Skeletal muscle satellite cell (primary cell): Measurements from ENCODE around the gene EFNA4.
A peak's percentile ranks its signal among the peaks of the same experiment; 100 is the strongest.

Source experiments
- H3K27me3 ChIP-seq: 2 replicates; pipeline ENCODE4 v1.7.0; 2013; ENCODE audit warnings: low read length; ENCODE audit not compliant: control insufficient read depth, insufficient read depth
- H3K36me3 ChIP-seq: 2 replicates; pipeline ENCODE4 v1.7.0; 2013; ENCODE audit warnings: mild to moderate bottlenecking, control low read depth, low read length; ENCODE audit not compliant: insufficient read depth
- H3K4me1 ChIP-seq: 2 replicates; pipeline ENCODE4 v1.7.0; 2013; ENCODE audit warnings: low read length; ENCODE audit not compliant: control insufficient read depth, insufficient read depth
- H3K4me2 ChIP-seq: 2 replicates; pipeline ENCODE4 v1.7.0; 2013; ENCODE audit warnings: mild to moderate bottlenecking, low read length
- H3K4me3 ChIP-seq: 2 replicates; pipeline ENCODE4 v1.7.0; 2013; ENCODE audit warnings: low read length
- H3K9ac ChIP-seq: 2 replicates; pipeline ENCODE4 v1.7.0; 2013; ENCODE audit warnings: mild to moderate bottlenecking, low read depth, low read length, moderate library complexity
- H3K9me3 ChIP-seq: replicated peaks from 2 replicates; pipeline ENCODE4 v1.7.0; 2013; ENCODE audit warnings: mild to moderate bottlenecking, control low read depth, low read length

The EFNA4 gene

GRCh38 chr1:155048449-155049334 lies 14.8 kb upstream of the EFNA4 start:
- Histone ChIP-seq H3K4me2 (no peak overlapping the region), H3K4me1 (peaks cover 36% of the 10 kb centered on the region), H3K36me3 (peaks cover 6% of the 10 kb centered on the region), H3K9ac (no peak overlapping the region), H3K4me3 (no peak overlapping the region), H3K27me3 (no peaks in the 10 kb centered on the region), H3K9me3 (no peaks in the 10 kb centered on the region)

- Histone ChIP-seq H3K27me3 (no peaks in the 10 kb centered on the region), H3K4me1 (peaks cover 32% of the 10 kb centered on the region), H3K9me3 (no peaks in the 10 kb centered on the region), H3K36me3 (peaks cover 13% of the 10 kb centered on the region), H3K4me2 (peak overlapping the region; percentile 97), H3K9ac (peak overlapping the region; percentile 76), H3K4me3 (peak overlapping the region; percentile 84)
Measured at GRCh38 chr1:155049651-155050559, 13.6 kb upstream of the EFNA4 start.

DNA sequence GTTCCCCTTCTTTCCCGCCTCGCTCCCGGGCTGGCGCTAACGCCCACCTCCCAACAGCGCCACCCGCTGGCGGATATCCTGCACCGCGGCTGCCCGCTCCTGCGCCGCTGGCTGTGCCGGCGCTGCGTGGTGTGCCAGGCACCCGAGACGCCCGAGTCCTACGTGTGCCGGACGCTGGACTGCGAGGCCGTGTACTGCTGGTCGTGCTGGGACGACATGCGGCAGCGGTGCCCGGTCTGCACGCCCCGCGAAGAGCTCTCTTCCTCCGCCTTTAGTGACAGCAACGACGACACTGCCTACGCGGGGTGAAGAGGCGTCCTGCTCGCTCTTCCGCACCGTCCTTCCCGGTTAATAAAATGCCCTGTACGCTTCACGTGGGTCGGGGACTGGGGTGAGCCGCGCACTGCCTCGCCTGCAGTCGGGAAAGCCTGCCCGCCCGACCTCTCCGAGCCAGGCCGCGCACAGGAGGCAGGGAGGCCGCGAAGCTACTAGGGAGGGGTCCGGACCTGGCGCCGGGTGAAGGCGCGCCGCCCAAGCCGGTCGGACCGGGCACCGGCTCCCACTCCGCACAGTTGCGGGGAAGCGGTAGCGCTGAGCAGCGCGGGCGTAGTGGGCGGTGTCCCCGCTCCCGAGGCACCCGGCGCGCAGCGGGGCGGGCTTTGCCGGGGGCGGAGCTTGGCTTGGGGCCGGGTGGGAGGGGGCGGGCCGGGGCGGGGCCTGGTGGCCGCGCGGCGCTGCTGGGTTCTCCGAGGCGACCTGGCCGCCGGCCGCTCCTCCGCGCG lies 12.8 kb upstream of the EFNA4 start, which contains the start of gene ADAM15:
Gene ADAM15 (plus strand): TSS at position 757 of the 782 bp plus-strand sequence. CDS start 71 bp downstream, outside the sequence.
- Histone ChIP-seq H3K9ac (peak within 1 kb of the TSS; percentile 84), H3K9me3 (no peaks in the 10 kb centered on the region), H3K4me2 (peak within 1 kb of the TSS; percentile 97), H3K27me3 (no peaks in the 10 kb centered on the region), H3K4me1 (peaks cover 27% of the 10 kb centered on the region), H3K36me3 (peaks cover 17% of the 10 kb centered on the region), H3K4me3 (peak within 1 kb of the TSS; percentile 84)

DNA sequence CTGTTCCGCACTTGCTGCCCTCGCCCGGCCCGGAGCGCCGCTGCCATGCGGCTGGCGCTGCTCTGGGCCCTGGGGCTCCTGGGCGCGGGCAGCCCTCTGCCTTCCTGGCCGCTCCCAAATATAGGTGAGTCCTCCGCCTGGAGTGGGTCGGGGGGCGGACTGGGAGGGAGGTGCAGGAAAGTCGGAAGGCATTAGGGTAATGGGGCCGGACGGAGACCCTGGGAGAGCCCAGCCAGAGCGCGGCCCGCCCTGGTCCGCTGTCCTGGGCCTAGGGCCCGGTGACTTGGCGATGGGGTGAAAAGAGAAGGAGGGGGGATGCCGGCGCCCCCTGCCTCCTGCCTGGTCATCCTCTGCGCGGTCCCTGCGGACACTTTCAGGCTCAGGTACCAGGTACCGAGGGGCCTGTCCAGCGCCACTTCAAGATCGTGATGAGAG lies 12.2 kb upstream of the EFNA4 start:
- peak overlapping the region; percentile 84 for H3K9ac ChIP-seq
- peak overlapping the region; percentile 84 for H3K4me3 ChIP-seq
- H3K4me2 ChIP-seq: peak overlapping the region; percentile 97
- H3K36me3 ChIP-seq: peaks cover 23% of the 10 kb centered on the region
- no peaks in the 10 kb centered on the region for H3K9me3 ChIP-seq
- no peaks in the 10 kb centered on the region for H3K27me3 ChIP-seq
- peaks cover 27% of the 10 kb centered on the region for H3K4me1 ChIP-seq

- Histone ChIP-seq H3K27me3 (no peaks in the 10 kb centered on the region), H3K4me3 (peak overlapping the region; percentile 84), H3K4me2 (peak overlapping the region; percentile 97), H3K9ac (peak overlapping the region; percentile 84), H3K4me1 (peaks cover 27% of the 10 kb centered on the region), H3K36me3 (peaks cover 28% of the 10 kb centered on the region), H3K9me3 (no peaks in the 10 kb centered on the region)
Measured at GRCh38 chr1:155051777-155052398, 11.7 kb upstream of the EFNA4 start.

DNA sequence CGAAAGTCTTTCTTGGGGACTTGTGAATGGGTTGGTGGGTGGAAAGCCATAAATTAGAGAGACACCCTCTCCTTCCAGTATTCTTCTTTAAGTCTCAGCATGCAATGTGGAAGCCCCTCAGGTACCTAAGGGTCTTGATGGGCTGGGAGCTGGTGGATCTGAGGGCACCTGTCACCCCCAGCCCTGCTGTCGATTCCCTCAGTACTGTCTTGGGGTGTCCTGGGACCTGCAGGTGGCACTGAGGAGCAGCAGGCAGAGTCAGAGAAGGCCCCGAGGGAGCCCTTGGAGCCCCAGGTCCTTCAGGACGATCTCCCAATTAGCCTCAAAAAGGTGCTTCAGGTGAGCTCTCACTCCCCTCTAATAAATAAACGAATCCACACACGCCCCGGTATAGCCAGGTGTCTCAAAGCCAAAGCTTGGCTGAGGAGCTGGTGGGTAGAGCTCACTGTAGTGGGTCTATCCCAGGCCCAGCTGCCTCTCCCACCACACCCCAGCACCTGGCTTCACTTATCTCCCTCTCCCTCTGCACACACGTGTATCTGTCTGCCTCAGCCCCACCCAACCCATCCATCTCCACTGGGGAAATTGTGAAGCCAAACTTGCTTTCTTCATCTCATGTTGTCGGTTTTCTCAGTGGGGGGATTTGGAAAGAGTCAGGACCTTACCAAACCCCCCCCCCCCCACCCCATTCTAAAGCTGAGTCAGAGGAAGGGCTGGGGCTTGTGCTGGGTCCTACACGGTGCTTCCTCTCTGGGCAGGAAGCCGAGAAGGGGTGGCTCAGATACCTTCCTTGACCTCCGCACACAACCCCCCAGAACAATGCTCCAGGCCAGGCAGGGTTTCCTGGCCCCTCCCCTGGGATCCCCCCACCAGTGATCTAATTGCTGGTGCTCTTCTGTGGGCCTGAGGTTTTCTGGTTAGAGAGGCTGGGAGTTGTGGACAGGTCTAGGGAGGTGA lies 10.8 kb upstream of the EFNA4 start:
- Histone ChIP-seq H3K9me3 (no peaks in the 10 kb centered on the region), H3K9ac (peak overlapping the region; percentile 84), H3K36me3 (peaks cover 36% of the 10 kb centered on the region), H3K4me1 (peaks cover 27% of the 10 kb centered on the region), H3K27me3 (no peaks in the 10 kb centered on the region), H3K4me2 (peak overlapping the region; percentile 97), H3K4me3 (peak overlapping the region; percentile 84)

- Histone ChIP-seq H3K9me3 (no peaks in the 10 kb centered on the region), H3K36me3 (peaks cover 45% of the 10 kb centered on the region), H3K4me3 (no peak overlapping the region), H3K27me3 (no peaks in the 10 kb centered on the region), H3K4me1 (peaks cover 27% of the 10 kb centered on the region), H3K4me2 (no peak overlapping the region), H3K9ac (no peak overlapping the region)
Measured at GRCh38 chr1:155053531-155054105, 9.9 kb upstream of the EFNA4 start.

GRCh38 chr1:155057104-155057503 lies 6.4 kb upstream of the EFNA4 start:
- Histone ChIP-seq H3K4me1 (peaks cover 16% of the 10 kb centered on the region), H3K9ac (no peak overlapping the region), H3K9me3 (no peaks in the 10 kb centered on the region), H3K4me2 (no peak overlapping the region), H3K4me3 (no peak overlapping the region), H3K36me3 (peaks cover 54% of the 10 kb centered on the region), H3K27me3 (no peaks in the 10 kb centered on the region)

- Histone ChIP-seq H3K27me3 (no peaks in the 10 kb centered on the region), H3K9ac (no peak overlapping the region), H3K9me3 (no peaks in the 10 kb centered on the region)
Measured at GRCh38 chr1:155057788-155058211, 5.7 kb upstream of the EFNA4 start.

More at GRCh38 chr1:155057788-155058211, 5.7 kb upstream of the EFNA4 start:
- no peak overlapping the region for H3K4me2 ChIP-seq
- H3K36me3 ChIP-seq: peaks cover 54% of the 10 kb centered on the region
- peaks cover 12% of the 10 kb centered on the region for H3K4me1 ChIP-seq
- H3K4me3 ChIP-seq: no peak overlapping the region
